ENCODE results near the gene GPC3. TPM values are rescaled to one million over a fixed set of nuclear protein-coding genes. Genes with fewer than 3 reads are reported as not detected.

Gene GPC3
- total RNA-seq, 1 experiment from 2014 or later: 0.24 TPM

- H3K36me3 ChIP-seq (ENCODE audit: insufficient read depth, low read length, poor library complexity, severe bottlenecking): no peaks in the 10 kb centered on the region
- no peak overlapping the region for H3K4me3 ChIP-seq (ENCODE audit: low read depth, low read length, poor library complexity, severe bottlenecking)
- intact Hi-C loops (cut with micrococcal nuclease; ENCODE audit: unreplicated experiment): no loop called here
- no peak for DNase-seq (ENCODE audit: low spot score)
- H3K9me3 ChIP-seq (ENCODE audit: low read depth, low read length, poor library complexity, severe bottlenecking): no peaks in the 10 kb centered on the region
- no peak overlapping the region for H3K27ac ChIP-seq (ENCODE audit: low read depth, low read length, poor library complexity, severe bottlenecking)
- no peaks in the 10 kb centered on the region for H3K4me1 ChIP-seq (ENCODE audit: insufficient read depth, low read length, poor library complexity, severe bottlenecking)
- BruUV-seq (replicated peaks): no TSS peak
- ChIA-PET POLR2A (ENCODE audit: low non-redundant PET) (no interaction called here), CTCF (no interaction called here)
- H3K27me3 ChIP-seq (replicated peaks; ENCODE audit: insufficient read depth, low read depth, low read length, poor library complexity): peaks cover 3% of the 10 kb centered on the region
- no peak for TF ChIP-seq CTCF (conservative IDR thresholded peaks at IDR 0.05; ENCODE audit: low read depth, low read length)
- no peak for TF ChIP-seq EZH2 (IDR thresholded peaks at IDR 0.05; ENCODE audit: borderline replicate concordance, low read depth, low read length, poor library complexity, severe bottlenecking)
Observed at GRCh38 chrX:133834771-133835170, 150.6 kb downstream of the GPC3 start.

- Histone ChIP-seq H3K9me3 (ENCODE audit: low read depth, low read length, poor library complexity, severe bottlenecking) (no peaks in the 10 kb centered on the region), H3K4me1 (ENCODE audit: insufficient read depth, low read length, poor library complexity, severe bottlenecking) (no peaks in the 10 kb centered on the region), H3K27me3 (replicated peaks; ENCODE audit: insufficient read depth, low read depth, low read length, poor library complexity) (peaks cover 4% of the 10 kb centered on the region), H3K27ac (ENCODE audit: low read depth, low read length, poor library complexity, severe bottlenecking) (no peak overlapping the region), H3K36me3 (ENCODE audit: insufficient read depth, low read length, poor library complexity, severe bottlenecking) (no peaks in the 10 kb centered on the region), H3K4me3 (ENCODE audit: low read depth, low read length, poor library complexity, severe bottlenecking) (no peak overlapping the region)
- ChIA-PET POLR2A (ENCODE audit: low non-redundant PET) (no interaction called here), CTCF (no interaction called here)
- TF ChIP-seq CTCF (conservative IDR thresholded peaks at IDR 0.05; ENCODE audit: low read depth, low read length) (no peak), EZH2 (IDR thresholded peaks at IDR 0.05; ENCODE audit: borderline replicate concordance, low read depth, low read length, poor library complexity, severe bottlenecking) (no peak)
- no TSS peak for BruUV-seq (replicated peaks)
- no peak for DNase-seq (ENCODE audit: low spot score)
- intact Hi-C loops (cut with micrococcal nuclease; ENCODE audit: unreplicated experiment): no loop called here
Observed at GRCh38 chrX:133819546-133819945, 165.8 kb downstream of the GPC3 start.

- ChIA-PET POLR2A (ENCODE audit: low non-redundant PET) (no interaction called here), CTCF (no interaction called here)
- TF ChIP-seq CTCF (conservative IDR thresholded peaks at IDR 0.05; ENCODE audit: low read depth, low read length) (no peak), EZH2 (IDR thresholded peaks at IDR 0.05; ENCODE audit: borderline replicate concordance, low read depth, low read length, poor library complexity, severe bottlenecking) (no peak)
- Histone ChIP-seq H3K4me3 (ENCODE audit: low read depth, low read length, poor library complexity, severe bottlenecking) (no peak overlapping the region), H3K36me3 (ENCODE audit: insufficient read depth, low read length, poor library complexity, severe bottlenecking) (no peaks in the 10 kb centered on the region), H3K4me1 (ENCODE audit: insufficient read depth, low read length, poor library complexity, severe bottlenecking) (no peaks in the 10 kb centered on the region), H3K27me3 (replicated peaks; ENCODE audit: insufficient read depth, low read depth, low read length, poor library complexity) (no peaks in the 10 kb centered on the region), H3K9me3 (ENCODE audit: low read depth, low read length, poor library complexity, severe bottlenecking) (no peaks in the 10 kb centered on the region), H3K27ac (ENCODE audit: low read depth, low read length, poor library complexity, severe bottlenecking) (no peak overlapping the region)
- no TSS peak for BruUV-seq (replicated peaks)
- intact Hi-C loops (cut with micrococcal nuclease; ENCODE audit: unreplicated experiment): no loop called here
- no peak for DNase-seq (ENCODE audit: low spot score)
Observed at GRCh38 chrX:133818019-133818418, 167.4 kb downstream of the GPC3 start.
